ENCODE measurements around the gene SPARC. TPM values are rescaled to one million over a fixed set of nuclear protein-coding genes. Genes with fewer than 3 reads are reported as not detected.

The SPARC gene
- total RNA-seq, 1 experiment from 2014 or later: 320 TPM

GRCh38 chr5:151631941-151632340 lies 54.8 kb downstream of the SPARC start:
- H3K4me3 Mint-ChIP-seq: no peak overlapping the region
- no peak overlapping the region for H3K9ac ChIP-seq (ENCODE audit: extremely low read depth, insufficient read length, low read length)
- no peaks in the 10 kb centered on the region for H3K79me2 ChIP-seq (ENCODE audit: insufficient read depth, low read length)
- no peak overlapping the region for H4K8ac ChIP-seq (replicated peaks; ENCODE audit: insufficient read length, low read depth, low read length)
- H3K27me3 Mint-ChIP-seq (ENCODE audit: low read depth): peaks cover 19% of the 10 kb centered on the region
- no peak overlapping the region for H3K18ac ChIP-seq (ENCODE audit: insufficient read length, low read depth, low read length)
- H4K91ac ChIP-seq (ENCODE audit: insufficient read length, low read depth, low read length): no peak overlapping the region
- H3K23me2 ChIP-seq (ENCODE audit: insufficient read length, low read depth, low read length, poor library complexity, severe bottlenecking): no peaks in the 10 kb centered on the region
- no peak overlapping the region for H3K4me2 ChIP-seq (ENCODE audit: insufficient read depth, insufficient read length, low read length)
- no peak for DNase-seq
- H2BK12ac ChIP-seq (ENCODE audit: insufficient read length, low read depth, low read length): no peak overlapping the region
- H4K5ac ChIP-seq (ENCODE audit: insufficient read length, low read depth, low read length): no peak overlapping the region
- H2AFZ ChIP-seq (ENCODE audit: low read length): no peak overlapping the region
- H3T11ph ChIP-seq (ENCODE audit: low read length): no peak overlapping the region
- no peaks in the 10 kb centered on the region for H3K79me1 ChIP-seq (ENCODE audit: insufficient read depth, low read depth, low read length, poor library complexity, severe bottlenecking)
- no peaks in the 10 kb centered on the region for H4K20me1 ChIP-seq (ENCODE audit: control insufficient read depth, insufficient read depth, insufficient read length)
- no peak overlapping the region for H2BK15ac ChIP-seq (ENCODE audit: low read depth, low read length)
- no peak overlapping the region for H3K56ac ChIP-seq (ENCODE audit: insufficient read length, low read depth, low read length)
- H3K36me3 Mint-ChIP-seq (ENCODE audit: insufficient read depth in 1 of 3, low read depth in 3 of 3): no peaks in the 10 kb centered on the region
- no peak for TF ChIP-seq CTCF (conservative IDR thresholded peaks at IDR 0.05)
- no peaks in the 10 kb centered on the region for H3K27me3 ChIP-seq (ENCODE audit: insufficient read depth, low read length)
- H3K4me1 Mint-ChIP-seq: peaks cover 17 to 23% of the 10 kb centered on the region in 2 experiments
- no peaks in the 10 kb centered on the region for H3K4me1 ChIP-seq (ENCODE audit: insufficient read depth, low read length)
- H2BK5ac ChIP-seq (ENCODE audit: insufficient read length, low read length): no peak overlapping the region
- no peak overlapping the region for H2BK120ac ChIP-seq (ENCODE audit: low read depth, low read length, poor library complexity, severe bottlenecking)
- no CpG with 5 or more reads among the region's 5 CpGs for whole genome bisulfite sequencing (ENCODE audit: extremely low coverage, insufficient read length, low lambda C conversion rate)
- H3K23ac ChIP-seq (ENCODE audit: insufficient read length, low read depth, low read length): no peak overlapping the region
- no peak overlapping the region for H3K4ac ChIP-seq (ENCODE audit: low read depth, low read length)
- no peak overlapping the region for H3K27ac Mint-ChIP-seq
- no peak overlapping the region for H2BK20ac ChIP-seq (ENCODE audit: low read depth, low read length, poor library complexity, severe bottlenecking)
- H2AK5ac ChIP-seq (ENCODE audit: insufficient read length, low read length): no peak overlapping the region
- no peak overlapping the region for H3K27ac ChIP-seq (ENCODE audit: insufficient read length, low read depth, low read length)
- H3K9me3 Mint-ChIP-seq: no peaks in the 10 kb centered on the region
- H3K9me3 ChIP-seq (ENCODE audit: control insufficient read depth, low read depth, low read length): no peaks in the 10 kb centered on the region
- H3K14ac ChIP-seq (ENCODE audit: insufficient read depth, low read length): no peak overlapping the region

All from H9 (cell line).